CD1c-positive myeloid dendritic cell (primary cell): Measurements from ENCODE around the gene MGLL.

Experiments
- DNase-seq: peaks from one replicate; pipeline ENCODE4 v3.0.0-alpha.2; 2016; ENCODE audit errors: extremely low spot score

Gene MGLL

GRCh38 chr3:127675651-127676391 lies 146.5 kb downstream of the MGLL start:
- no peak for DNase-seq

GRCh38 chr3:127674790-127675189 lies 147.5 kb downstream of the MGLL start:
- no peak for DNase-seq

- no peak for DNase-seq
These were observed 148.1 kb downstream of the MGLL start for GRCh38 chr3:127674101-127674721.

GRCh38 chr3:127673191-127674100 lies 148.9 kb downstream of the MGLL start:
- DNase-seq = peak; percentile 20

- peak; percentile 89 for DNase-seq
These were observed 149.7 kb downstream of the MGLL start, which contains the start of gene ABTB1 for GRCh38 chr3:127672429-127673190. Gene ABTB1 (plus strand): TSS chr3:127672952. CDS start chr3:127673026, 74 bp downstream.

GRCh38 chr3:127671523-127672428 lies 150.5 kb downstream of the MGLL start:
- DNase-seq = peak; percentile 11

GRCh38 chr3:127670761-127671522 lies 151.4 kb downstream of the MGLL start:
- no peak for DNase-seq

- no peak for DNase-seq
These were observed 152.1 kb downstream of the MGLL start for GRCh38 chr3:127670229-127670559.

- no peak for DNase-seq
These were observed 152.6 kb downstream of the MGLL start for GRCh38 chr3:127669541-127670228.

GRCh38 chr3:127668906-127669305 lies 153.4 kb downstream of the MGLL start:
- no peak for DNase-seq

GRCh38 chr3:127667119-127667681 lies 155.1 kb downstream of the MGLL start:
- DNase-seq = no peak

- no peak for DNase-seq
These were observed 155.6 kb downstream of the MGLL start for GRCh38 chr3:127666676-127667075.

- no peak for DNase-seq
These were observed 156.7 kb downstream of the MGLL start for GRCh38 chr3:127665586-127665985.

- no peak for DNase-seq
These were observed 157.2 kb downstream of the MGLL start for GRCh38 chr3:127665165-127665564.

- DNase-seq = no peak
These were observed 159.2 kb downstream of the MGLL start for GRCh38 chr3:127663151-127663550.

- no peak for DNase-seq
These were observed 160.3 kb downstream of the MGLL start for GRCh38 chr3:127662001-127662469.

- no peak for DNase-seq
These were observed 160.7 kb downstream of the MGLL start for GRCh38 chr3:127661600-127661999.

GRCh38 chr3:127660621-127661251 lies 161.6 kb downstream of the MGLL start:
- DNase-seq = no peak
